Measurements from ENCODE around the gene MS4A5.
"Not testable (repeated sequence)": the region's sequence is repeated elsewhere in the genome, so short reads cannot be mapped to it uniquely, and the experiment has no call there.

Gene MS4A5, protein sequence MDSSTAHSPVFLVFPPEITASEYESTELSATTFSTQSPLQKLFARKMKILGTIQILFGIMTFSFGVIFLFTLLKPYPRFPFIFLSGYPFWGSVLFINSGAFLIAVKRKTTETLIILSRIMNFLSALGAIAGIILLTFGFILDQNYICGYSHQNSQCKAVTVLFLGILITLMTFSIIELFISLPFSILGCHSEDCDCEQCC

DNA sequence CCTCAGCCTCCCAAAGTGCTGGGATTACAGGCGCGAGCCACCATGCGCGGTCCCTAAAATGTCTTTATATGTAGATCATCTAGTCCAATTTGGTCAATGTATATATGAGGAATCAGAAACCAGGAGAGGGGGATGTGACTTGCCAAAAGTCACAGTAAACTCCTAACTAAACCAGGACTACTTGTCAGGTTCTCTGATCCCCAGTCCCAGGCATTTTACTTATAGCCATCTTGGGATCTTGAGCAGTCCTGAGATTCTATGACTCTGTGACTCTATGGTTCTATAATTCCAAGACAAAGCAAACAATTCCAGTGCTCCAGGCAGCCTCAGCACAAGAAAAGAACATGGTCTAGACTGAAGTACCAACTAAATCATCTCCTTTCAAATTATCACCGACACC lies at the start of gene MS4A5:
Gene MS4A5 (plus strand): TSS at position 301 of the 400 bp plus-strand sequence. CDS start 103 bp downstream, outside the sequence.
- DNase-seq, result no peak

DNA sequence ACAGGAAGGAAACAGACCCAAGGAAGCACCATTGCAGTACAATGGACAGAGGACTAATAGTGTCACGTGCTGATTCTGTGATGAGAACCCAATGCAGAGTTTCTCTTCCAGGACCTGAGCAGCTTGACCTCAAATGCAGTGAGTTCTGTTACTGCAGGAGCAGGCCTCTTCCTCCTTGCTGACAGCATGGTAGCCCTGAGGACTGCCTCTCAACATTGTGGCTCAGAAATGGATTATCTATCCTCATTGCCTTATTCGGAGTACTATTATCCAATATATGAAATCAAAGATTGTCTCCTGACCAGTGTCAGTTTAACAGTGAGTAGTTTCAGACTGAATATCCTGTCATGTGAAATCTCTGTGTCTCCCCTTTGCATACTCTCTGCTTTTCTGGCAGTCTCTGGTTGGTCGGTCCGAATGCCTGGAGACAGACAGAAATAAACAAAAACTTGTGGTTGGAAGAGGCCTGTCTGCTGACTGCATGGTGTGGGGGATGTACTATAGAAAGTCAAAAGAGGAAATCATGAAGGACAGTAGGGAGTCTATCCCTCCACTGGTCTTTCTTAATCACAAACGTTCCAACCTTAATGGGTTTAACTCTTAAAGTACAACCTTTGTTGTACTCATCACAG lies 40.0 kb upstream of the MS4A5 start:
- DNase-seq, result peak; percentile 97
- in situ Hi-C loops (cut with MboI; ENCODE audit: low pct_unique_long_range_greater_than_20kb, low sequenced_read_pairs), result no loop called here

More for the DNA sequence above, at the start of gene MS4A5:
- in situ Hi-C loops (cut with MboI; ENCODE audit: low pct_unique_long_range_greater_than_20kb, low sequenced_read_pairs), result no loop called here

DNA sequence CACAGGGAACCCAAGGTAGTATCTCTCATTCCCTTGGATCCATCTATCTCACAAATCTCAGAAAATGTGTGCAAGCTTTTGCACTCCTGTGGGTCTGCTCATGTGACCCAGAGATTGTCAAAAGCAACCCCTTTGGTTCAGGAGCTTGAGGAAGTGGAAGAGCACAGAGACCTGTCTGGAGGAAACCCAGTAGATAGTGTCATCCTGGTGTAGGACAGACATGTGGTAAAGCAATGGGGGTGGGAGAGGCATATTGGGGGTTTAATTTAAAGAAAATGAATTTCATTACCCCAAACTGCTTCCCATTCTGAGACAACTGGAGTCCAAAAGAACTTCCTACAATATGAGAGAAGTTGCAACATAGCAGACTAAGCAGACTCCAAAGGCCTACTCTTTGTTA lies 39.0 kb upstream of the MS4A5 start:
- in situ Hi-C loops (cut with MboI; ENCODE audit: low pct_unique_long_range_greater_than_20kb, low sequenced_read_pairs), result no loop called here
- peak; percentile 43 for DNase-seq

DNA sequence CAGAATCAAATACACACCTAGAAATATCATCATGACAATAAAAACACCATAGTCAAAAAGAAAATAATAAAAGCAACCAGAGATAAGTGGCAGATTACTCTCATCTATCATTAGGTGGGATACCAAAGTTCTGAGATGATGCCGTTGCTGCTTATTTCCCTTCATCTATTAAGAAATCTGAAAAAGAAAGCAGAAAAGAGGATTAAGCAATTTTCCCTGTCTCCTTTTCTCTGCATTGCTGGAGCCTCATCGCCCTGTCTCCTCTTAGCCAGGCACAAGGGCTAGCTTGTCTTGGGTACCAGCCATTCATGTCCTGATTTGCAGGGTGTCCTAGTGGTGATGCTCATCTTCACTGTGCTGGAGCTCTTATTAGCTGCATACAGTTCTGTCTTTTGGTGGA lies 37.0 kb upstream of the MS4A5 start:
- DNase-seq, result no peak
- in situ Hi-C loops (cut with MboI; ENCODE audit: low pct_unique_long_range_greater_than_20kb, low sequenced_read_pairs), result no loop called here

DNA sequence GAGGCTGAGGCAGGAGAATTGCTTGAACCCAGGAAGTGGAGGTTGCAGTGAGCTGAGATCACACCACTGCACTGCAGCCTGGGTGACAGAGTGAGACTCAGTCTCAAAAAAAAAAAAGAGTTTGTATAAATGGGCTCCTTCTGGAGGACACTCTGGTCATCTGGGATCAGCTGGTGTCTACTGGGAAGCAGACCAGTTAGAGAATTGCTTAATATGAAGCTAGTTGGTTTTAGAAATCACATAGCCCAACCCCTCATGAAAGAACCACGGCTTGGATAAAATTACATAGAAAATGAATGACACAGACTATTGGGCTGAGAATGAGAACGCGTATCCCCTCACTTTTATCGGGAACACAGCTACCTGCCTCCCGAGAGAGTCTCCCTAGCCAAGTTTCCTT lies 36.4 kb upstream of the MS4A5 start:
- DNase-seq, result no peak
- in situ Hi-C loops (cut with MboI; ENCODE audit: low pct_unique_long_range_greater_than_20kb, low sequenced_read_pairs), result no loop called here

DNA sequence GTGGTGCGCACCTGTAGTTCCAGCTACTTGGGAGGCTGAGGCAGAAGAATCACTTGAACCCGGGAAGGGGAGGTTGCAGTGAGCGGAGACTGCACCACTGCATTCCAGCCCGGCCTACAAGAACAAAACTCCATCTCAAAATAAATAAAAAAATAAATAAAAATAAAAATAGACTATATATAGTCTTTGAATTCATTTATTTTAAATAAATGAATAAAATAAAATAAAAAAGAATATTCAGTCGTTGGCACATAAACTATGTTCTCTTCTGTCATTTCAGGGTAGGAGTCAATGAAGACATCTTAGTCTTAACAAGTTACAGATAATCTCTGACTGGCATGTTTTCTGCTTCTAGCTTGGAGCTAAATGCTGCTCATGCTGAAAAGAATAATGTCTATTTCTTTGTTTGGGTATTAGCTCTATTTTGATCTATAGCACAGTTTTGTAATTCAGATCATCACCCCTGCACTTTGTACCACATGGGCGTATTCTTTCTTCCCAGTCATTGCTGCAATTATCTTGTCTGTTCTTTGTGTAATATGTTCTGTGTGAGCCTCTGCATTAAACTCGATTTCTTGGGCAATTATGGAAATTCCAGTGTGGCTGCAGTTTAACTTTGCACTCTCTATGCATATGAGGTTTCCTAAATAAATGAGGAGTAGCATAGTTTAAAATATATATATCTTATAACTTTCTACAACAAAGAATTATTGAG lies 34.5 kb upstream of the MS4A5 start:
- in situ Hi-C loops (cut with MboI; ENCODE audit: low pct_unique_long_range_greater_than_20kb, low sequenced_read_pairs), result no loop called here
- no peak for DNase-seq

DNA sequence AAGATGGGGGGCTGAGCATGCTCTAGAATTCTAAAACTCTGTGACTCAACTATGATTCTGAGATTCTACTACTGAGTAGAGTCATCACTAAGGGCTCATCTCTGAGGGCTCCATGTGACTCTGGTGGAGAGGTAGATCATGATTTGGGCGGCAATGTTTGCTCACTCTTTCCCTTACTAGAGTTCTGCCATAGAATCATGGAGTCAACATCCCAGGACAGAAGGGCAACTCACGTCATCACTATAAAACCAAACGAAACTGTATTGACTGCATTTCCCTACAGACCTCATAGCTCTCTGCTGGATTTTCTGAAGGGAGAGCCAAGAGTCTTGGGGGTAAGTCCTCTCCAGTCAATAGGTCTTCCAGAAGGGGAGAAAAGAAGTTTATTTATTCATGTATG lies 33.0 kb upstream of the MS4A5 start, which contains the start of gene MS4A14:
Gene MS4A14 (plus strand): TSS at position 78 of the 400 bp plus-strand sequence. CDS start 120 bp downstream, at position 198.
- no peak for DNase-seq

DNA sequence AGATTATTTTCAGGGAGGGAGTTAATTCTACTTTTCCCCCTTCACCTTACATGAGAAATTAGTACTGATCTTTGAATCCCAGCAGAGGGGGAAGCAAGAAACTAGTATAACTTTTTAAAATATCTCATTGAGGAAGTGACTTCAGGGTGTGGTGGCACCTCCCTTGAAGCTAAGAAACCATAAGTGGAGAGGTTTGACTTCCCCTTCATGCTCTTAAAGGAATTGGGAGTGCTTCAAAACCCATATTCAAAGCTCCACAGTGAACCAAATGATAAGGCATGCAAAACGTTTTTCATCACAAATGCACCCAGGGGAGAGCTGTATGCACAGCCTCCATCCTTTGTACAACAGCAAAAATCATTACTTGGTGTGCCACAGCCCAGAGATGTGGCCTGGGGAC lies 32.6 kb upstream of the MS4A5 start:
- DNase-seq, result peak; percentile 87
- in situ Hi-C loops (cut with MboI; ENCODE audit: low pct_unique_long_range_greater_than_20kb, low sequenced_read_pairs), result no loop called here

More for the DNA sequence above, 33.0 kb upstream of the MS4A5 start, which contains the start of gene MS4A14:
- in situ Hi-C loops (cut with MboI; ENCODE audit: low pct_unique_long_range_greater_than_20kb, low sequenced_read_pairs), result no loop called here

DNA sequence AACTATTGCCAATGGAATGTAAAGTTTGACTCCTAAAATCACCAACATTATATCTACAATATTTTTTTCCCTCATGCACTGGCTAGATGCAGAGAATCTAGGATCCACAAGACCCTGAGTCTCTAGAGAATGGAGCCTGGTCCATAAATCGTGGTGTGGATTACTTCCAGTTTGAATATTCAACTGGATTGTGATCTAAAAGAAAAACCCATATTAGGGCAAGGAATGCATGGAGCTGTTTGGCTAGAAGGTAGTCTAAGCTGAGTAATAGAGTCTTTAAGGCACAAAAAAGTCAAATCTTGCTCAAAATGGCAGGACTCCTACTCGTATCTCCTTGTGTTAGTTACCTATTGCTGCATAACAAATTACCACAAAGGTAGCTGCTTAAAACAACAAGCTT lies 9.4 kb upstream of the MS4A5 start:
- DNase-seq, result no peak
- in situ Hi-C loops (cut with MboI; ENCODE audit: low pct_unique_long_range_greater_than_20kb, low sequenced_read_pairs), result no loop called here

DNA sequence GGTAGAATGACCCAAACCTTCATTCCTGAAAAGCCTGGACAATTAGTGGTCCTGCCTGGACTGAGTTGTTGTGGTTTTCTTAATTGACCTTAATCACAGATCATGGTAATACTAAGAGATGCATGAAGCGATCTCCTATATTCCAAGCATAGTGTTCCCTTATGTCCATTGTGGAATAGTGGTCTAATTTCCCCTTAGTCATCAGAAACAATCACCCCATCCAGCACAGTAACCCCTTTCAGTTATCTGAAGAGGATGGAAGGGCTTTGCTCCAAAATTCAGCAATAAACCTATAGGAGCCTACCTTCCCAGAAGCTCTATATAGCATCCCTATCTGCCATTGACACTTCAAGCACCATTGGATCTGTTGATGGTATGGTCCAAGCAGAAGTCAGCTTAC lies 6.8 kb upstream of the MS4A5 start:
- in situ Hi-C loops (cut with MboI; ENCODE audit: low pct_unique_long_range_greater_than_20kb, low sequenced_read_pairs), result no loop called here
- no peak for DNase-seq

DNA sequence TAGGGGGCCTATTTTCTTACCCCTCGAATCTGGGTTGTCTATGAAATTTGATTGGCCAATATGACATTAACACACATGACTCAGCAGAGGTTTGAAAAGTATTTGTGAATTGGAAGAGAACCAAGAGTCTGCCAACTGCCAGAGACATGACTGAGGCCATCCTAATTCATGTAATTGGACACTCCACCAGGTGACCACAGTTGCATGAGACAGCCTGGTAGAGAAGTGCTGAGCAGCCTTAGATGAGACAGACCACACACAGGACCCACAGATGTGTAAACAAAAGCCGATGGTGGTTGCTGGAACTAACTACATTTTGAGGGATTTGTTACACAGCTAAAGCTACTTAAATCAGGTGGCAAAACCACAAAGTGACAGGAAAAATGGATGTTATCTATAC lies 855 bp upstream of the MS4A5 start:
- in situ Hi-C loops (cut with MboI; ENCODE audit: low pct_unique_long_range_greater_than_20kb, low sequenced_read_pairs), result no loop called here
- DNase-seq, result peak; percentile 74

DNA sequence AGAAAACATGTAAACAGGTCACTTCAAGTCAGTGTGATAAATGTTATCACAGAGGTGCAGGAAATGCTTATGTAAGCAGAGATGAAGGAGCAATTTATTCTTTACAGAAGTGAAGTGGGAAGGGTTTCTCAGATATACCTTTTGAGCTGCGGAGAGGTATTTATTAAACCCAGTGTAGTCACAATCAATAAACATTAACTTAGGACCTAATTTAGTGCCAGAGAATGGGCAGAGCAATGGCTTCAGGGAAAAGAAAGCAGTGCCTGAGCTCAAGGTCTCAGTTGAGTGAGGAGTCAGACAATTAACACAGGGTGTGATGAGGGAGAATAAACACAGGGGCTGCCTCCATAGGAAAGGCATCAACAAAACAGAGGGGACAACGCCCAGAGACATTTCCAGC lies 1.9 kb downstream of the MS4A5 start:
- in situ Hi-C loops (cut with MboI; ENCODE audit: low pct_unique_long_range_greater_than_20kb, low sequenced_read_pairs), result no loop called here
- no peak for DNase-seq

DNA sequence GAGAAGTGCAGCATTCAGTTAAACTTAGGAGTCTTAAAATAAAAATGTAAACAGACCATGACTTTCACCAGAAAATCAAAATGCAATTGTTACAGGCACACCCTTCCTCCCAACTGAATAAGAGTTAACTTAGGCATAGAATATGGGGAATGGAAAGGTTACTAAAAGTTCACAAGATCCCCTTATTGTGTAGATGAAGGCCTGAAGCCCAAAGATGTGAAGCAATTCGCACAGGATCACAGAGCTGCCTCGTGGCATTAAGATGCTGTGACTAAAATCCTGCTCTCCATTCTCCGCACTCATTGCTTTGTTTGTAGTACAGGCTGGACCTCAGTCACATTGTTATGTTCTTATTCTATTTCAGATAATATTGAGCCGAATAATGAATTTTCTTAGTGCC lies 4.0 kb downstream of the MS4A5 start:
- in situ Hi-C loops (cut with MboI; ENCODE audit: low pct_unique_long_range_greater_than_20kb, low sequenced_read_pairs), result no loop called here

DNA sequence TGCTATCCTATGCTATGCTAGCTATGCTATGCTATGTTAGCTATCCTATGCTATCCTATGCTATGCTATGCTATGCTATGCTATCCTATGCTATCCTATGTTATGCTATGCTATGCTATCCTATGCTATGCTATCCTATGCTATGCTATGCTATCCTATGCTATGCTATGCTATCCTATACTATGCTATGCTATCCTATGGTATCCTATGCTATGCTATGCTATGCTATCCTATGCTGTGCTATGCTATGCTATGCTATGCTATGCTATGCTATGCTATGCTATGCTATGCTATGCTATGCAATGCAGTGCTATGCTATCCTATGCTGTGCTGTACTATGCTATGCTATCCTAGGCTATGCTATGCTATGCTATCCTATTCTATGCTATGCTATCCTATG lies 17.7 kb downstream of the MS4A5 start:
- in situ Hi-C loops (cut with MboI; ENCODE audit: low pct_unique_long_range_greater_than_20kb, low sequenced_read_pairs), result no loop called here
- DNase-seq, result no peak

More for the DNA sequence above, 4.0 kb downstream of the MS4A5 start:
- DNase-seq, result no peak

DNA sequence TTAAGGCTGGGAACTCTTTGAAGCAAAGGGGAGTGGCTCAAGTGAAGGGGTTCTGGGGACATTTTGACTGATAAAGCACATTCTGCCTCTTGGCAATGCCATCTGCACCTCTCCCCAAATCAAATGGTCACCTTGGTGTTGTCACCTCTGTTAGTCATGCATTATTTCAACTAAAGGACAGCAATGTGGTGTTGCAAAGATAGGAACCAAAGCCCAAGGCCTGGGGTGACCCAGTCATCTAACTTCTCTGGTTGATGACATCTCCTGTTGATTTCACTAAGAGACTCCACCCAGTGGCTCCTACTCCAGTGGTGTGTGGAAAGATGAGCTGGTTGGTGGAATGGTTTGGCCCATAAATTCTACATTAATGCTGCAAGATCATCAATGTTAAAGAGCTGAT lies 18.5 kb downstream of the MS4A5 start:
- no peak for DNase-seq

DNA sequence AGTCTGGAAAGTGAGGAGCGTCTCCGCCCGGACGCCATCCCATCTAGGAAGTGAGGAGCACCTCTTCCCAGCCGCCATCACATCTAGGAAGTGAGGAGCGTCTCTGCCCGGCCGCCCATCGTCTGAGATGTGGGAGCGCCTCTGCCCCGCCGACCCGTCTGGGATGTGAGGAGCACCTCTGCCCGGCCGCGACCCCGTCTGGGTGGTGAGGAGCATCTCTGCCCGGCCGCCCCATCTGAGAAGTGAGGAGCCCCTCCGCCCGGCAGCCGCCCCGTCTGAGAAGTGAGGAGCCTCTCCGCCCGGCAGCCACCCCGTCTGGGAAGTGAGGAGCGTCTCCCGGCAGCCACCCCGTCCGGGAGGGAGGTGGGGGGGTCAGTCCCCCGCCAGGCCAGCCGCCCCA lies 21.8 kb downstream of the MS4A5 start:
- in situ Hi-C loops (cut with MboI; ENCODE audit: low pct_unique_long_range_greater_than_20kb, low sequenced_read_pairs); DNase-seq: not testable (repeated sequence)

More for the DNA sequence above, 18.5 kb downstream of the MS4A5 start:
- in situ Hi-C loops (cut with MboI; ENCODE audit: low pct_unique_long_range_greater_than_20kb, low sequenced_read_pairs), result no loop called here

DNA sequence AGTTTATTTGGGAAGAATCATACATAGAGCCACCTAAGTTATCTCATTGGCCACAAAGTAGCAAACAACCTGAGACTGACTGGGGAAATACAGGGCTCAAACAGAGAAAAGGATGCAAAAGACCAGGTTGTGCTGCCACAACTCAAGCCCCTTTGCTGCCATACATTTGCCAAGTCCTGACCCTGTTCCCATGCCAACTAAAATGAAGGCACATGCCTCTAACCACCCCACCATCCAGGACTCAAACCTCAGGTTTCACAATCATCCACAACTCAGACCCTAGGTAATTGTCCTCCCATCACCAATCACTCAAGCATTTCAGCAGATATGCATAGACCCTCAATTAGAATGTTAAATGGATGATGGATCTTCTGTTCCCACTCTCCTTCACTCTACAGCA lies 24.8 kb downstream of the MS4A5 start:
- in situ Hi-C loops (cut with MboI; ENCODE audit: low pct_unique_long_range_greater_than_20kb, low sequenced_read_pairs), result no loop called here
- DNase-seq, result no peak

DNA sequence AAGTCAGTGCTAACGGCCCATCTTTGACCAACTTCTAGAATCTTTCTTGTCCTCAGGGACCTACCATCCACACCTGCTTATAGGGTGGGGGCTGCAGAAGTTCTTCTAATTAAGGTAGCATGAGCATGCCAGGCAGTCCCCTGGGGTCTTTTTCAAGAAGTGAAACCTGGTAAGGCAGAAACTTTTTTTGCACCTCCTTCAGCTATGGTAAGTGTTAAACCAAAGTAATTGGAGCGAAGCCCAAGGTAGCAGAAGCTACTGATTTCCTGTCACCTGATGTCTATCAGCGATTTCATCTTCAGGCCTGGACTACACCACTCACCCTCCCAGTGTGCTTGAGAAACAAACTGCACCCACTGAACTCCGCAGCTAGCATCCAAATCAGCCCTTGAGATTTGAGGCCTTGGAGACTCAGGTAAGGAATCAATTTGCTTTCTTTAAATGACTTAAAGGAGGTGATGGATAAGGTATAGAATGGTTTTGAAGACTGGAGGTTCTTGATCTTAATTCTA lies 26.2 kb downstream of the MS4A5 start, which contains the start of gene MS4A1:
Gene MS4A1 (plus strand): TSS at position 317 of the 512 bp plus-strand sequence. CDS start 6,528 bp downstream, outside the sequence.
- in situ Hi-C loops (cut with MboI; ENCODE audit: low pct_unique_long_range_greater_than_20kb, low sequenced_read_pairs), result no loop called here
- DNase-seq, result no peak

DNA sequence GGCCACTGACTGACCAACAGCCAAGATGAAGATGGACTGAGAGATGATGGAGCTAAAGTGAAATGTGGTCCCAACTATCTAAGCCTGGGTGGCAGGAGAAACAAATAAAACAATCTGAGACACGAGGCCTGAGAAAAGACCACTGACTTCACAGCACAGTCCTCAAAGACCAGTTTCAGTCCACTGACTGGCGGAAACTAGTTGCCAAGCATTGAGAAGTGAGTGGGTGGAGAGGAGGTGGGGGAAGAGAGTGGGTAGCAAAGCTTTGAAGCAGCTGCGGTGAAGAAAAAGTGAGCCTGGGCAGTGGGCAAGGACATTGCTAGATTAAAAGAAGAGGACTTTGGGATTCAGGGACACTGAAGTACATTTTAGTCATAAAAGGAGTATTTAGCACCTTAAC lies 28.2 kb downstream of the MS4A5 start:
- in situ Hi-C loops (cut with MboI; ENCODE audit: low pct_unique_long_range_greater_than_20kb, low sequenced_read_pairs), result no loop called here

DNA sequence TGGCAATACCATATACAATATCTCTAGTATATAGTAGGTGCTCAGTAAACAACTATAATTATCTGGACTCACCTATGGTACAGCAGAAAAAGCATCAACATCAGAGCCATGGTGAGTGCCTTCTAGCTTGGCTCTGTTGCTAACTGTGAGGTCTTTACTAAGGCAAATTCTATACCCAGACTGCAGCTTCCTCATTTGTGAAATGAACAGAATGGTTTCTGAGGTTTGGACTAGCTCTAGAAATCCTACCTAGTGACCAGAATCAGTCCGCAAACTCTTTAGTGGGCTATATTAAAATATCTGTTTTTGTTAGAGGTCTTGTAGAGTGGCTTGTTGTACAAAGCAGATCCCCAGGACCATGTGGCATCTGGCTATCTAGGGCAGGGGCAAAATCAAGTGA lies 30.0 kb downstream of the MS4A5 start:
- in situ Hi-C loops (cut with MboI; ENCODE audit: low pct_unique_long_range_greater_than_20kb, low sequenced_read_pairs), result no loop called here
- DNase-seq, result no peak

More for the DNA sequence above, 28.2 kb downstream of the MS4A5 start:
- DNase-seq, result no peak

Measured in KBM-7 (cell line).